Measurements from ENCODE around the gene DTX2.
"Not testable (repeated sequence)": the region's sequence is repeated elsewhere in the genome, so short reads cannot be mapped to it uniquely, and the experiment has no call there.

The DTX2 gene

DNA sequence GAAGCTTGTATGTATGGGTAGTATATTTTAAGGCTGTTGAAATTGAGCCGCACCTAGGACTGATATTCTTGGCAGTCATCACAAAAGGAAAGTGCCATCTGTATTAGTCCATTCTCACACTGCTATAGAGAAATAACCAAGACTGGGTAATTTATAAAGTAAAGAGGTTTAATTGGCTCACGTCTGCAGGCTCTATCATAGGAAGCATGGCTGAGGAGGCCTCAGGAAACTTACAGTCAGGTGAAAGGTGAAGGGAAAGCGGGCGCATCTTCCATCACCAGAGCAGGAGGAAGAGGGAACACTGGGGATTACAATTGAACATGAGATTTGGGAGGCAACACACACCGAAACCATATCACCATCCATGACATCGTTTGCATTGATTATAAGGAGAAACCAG, 90.5 kb downstream of the DTX2 start:
- not testable (repeated sequence) for H3K9me3 ChIP-seq (replicated peaks; ENCODE audit: insufficient read depth, low read length); H3K4me1 ChIP-seq (ENCODE audit: low read length); H3K9me2 ChIP-seq (replicated peaks; ENCODE audit: insufficient read depth, low read length); H3F3A ChIP-seq (ENCODE audit: insufficient read depth, low read length); H3K4me2 ChIP-seq (ENCODE audit: low read depth, low read length); H3K9ac ChIP-seq (ENCODE audit: low read length); H3K27me3 ChIP-seq (replicated peaks; ENCODE audit: insufficient read depth, low read length); DNase-seq; H3K4me3 ChIP-seq (ENCODE audit: low read length); H2AFZ ChIP-seq (ENCODE audit: low read length); H4K20me1 ChIP-seq (ENCODE audit: insufficient read depth, low read length); H3K36me3 ChIP-seq (replicated peaks; ENCODE audit: insufficient read depth, low read length); H3K27ac ChIP-seq (ENCODE audit: low read length)
- H3K79me2 ChIP-seq (ENCODE audit: low read length): peaks cover 17% of the 10 kb centered on the region

Data from MM.1S (cell line).